Panc1 (cell line): ENCODE results near the gene CFAP45. TPM values are rescaled to one million over a fixed set of nuclear protein-coding genes. Genes with fewer than 3 reads are reported as not detected.

Experiments
- ATAC-seq: fragments of 200-7000 bp; cut with Tn5 transposase; 2 replicates; pipeline ENCODE4 v1.9.1; 2020; ENCODE audit warnings: mild to moderate bottlenecking, moderate library complexity
- BruUV-seq: library from RNA; stranded (reverse); fragments of 400-500 nt; replicated peaks from 2 replicates; lab custom pipeline; 2021; lab: Mats Ljungman, UMichigan
- CTCF ChIA-PET: fragments of 300-600 bp; sonication (Branson Sonifier 250); formaldehyde crosslinking; loops from one replicate; lab custom pipeline; 2022; ENCODE audit warnings: antibody characterized with exemption; lab: Charles Lee
- POLR2A ChIA-PET: fragments of 300-600 bp; sonication (Branson Sonifier 250); formaldehyde crosslinking; loops from one replicate; lab custom pipeline; 2022; ENCODE audit warnings: antibody characterized with exemption; lab: Charles Lee
- DNase-seq: peaks from one replicate; pipeline ENCODE4 v3.0.0-alpha.2; 2010; ENCODE audit warnings: low read depth, low spot score
- H3K27ac ChIP-seq: 2 replicates; pipeline ENCODE4 v1.5.1; 2011; ENCODE audit warnings: mild to moderate bottlenecking, low read length, inconsistent platforms
- H3K27me3 ChIP-seq: fragments of 200-500 bp; sonication (Bioruptor generic); 2 replicates; pipeline ENCODE4 v1.6.0; 2014; ENCODE audit warnings: low read length, inconsistent platforms; ENCODE audit not compliant: control insufficient read depth, insufficient read depth
- H3K36me3 ChIP-seq: fragments of 200-500 bp; sonication (Bioruptor generic); 2 replicates; pipeline ENCODE4 v1.5.1; 2014; ENCODE audit warnings: inconsistent platforms, mild to moderate bottlenecking, low read length, moderate library complexity; ENCODE audit not compliant: control insufficient read depth, insufficient read depth
- H3K4me1 ChIP-seq: 2 replicates; pipeline ENCODE4 v1.5.1; 2011; ENCODE audit warnings: inconsistent platforms, mild to moderate bottlenecking, low read length, moderate library complexity; ENCODE audit not compliant: control insufficient read depth, insufficient read depth
- H3K4me3 ChIP-seq, 2 experiments: 2 replicates each; pipeline ENCODE4 v1.5.1; 2011 to 2012; ENCODE audit warnings: low read depth in 2 of 2, low read length in 2 of 2, mild to moderate bottlenecking in 2 of 2, inconsistent platforms in 1 of 2, moderate library complexity in 1 of 2
- H3K9me3 ChIP-seq: fragments of 200-500 bp; sonication (Bioruptor generic); 2 replicates; pipeline ENCODE4 v1.5.1; 2014; ENCODE audit warnings: low read depth, mild to moderate bottlenecking, inconsistent platforms, low read length, moderate library complexity; ENCODE audit not compliant: control insufficient read depth, insufficient read depth
- POLR2AphosphoS5 ChIP-seq: IDR thresholded peaks from 2 replicates; pipeline ENCODE4 v1.6.1; 2012; ENCODE audit warnings: mild to moderate bottlenecking, low read depth, low read length, moderate library complexity
- SIN3A ChIP-seq: IDR thresholded peaks from 2 replicates; pipeline ENCODE4 v1.6.1; 2012; ENCODE audit warnings: low read depth, mild to moderate bottlenecking, low read length, moderate library complexity, borderline replicate concordance; ENCODE audit not compliant: insufficient read depth
- TCF7L2 ChIP-seq: IDR thresholded peaks from 2 replicates; pipeline ENCODE4 v1.6.1; 2011; ENCODE audit warnings: mild to moderate bottlenecking, low read depth, low read length, inconsistent platforms
- in situ Hi-C: cut with HindIII; loops from 2 replicates; pipeline ENCODE4 v1.10.0; 2016; ENCODE audit warnings: low sequenced_read_pairs, low pct_unique_long_range_greater_than_20kb
- intact Hi-C: fragments of 100-400 bp; cut with micrococcal nuclease; formaldehyde crosslinking; loops from one replicate; pipeline ENCODE4 v1.10.0; 2022; ENCODE audit not compliant: unreplicated experiment
- total RNA-seq: library from RNA; stranded (reverse); gene quantifications from one replicate; pipeline ENCODE4 v1.2.1, GENCODE V29; 2021; ENCODE audit not compliant: unreplicated experiment
- TF ChIP-seq, protein P1 (sequence below): fragments of 450-650 bp; IDR thresholded peaks from 2 replicates; pipeline ENCODE4 v1.5.1; 2017; ENCODE audit warnings: mild to moderate bottlenecking
- TF ChIP-seq, protein P2 (sequence below), 2 experiments: IDR thresholded peaks; 2 replicates each; pipeline ENCODE4 v1.6.1; 2011 to 2012; ENCODE audit warnings: low read depth in 2 of 2, control low read depth in 1 of 2, low read length in 1 of 2, mild to moderate bottlenecking in 1 of 2, moderate library complexity in 1 of 2; ENCODE audit not compliant: insufficient read depth in 1 of 2

CFAP45 gene
- total RNA-seq, 1 experiment from 2014 or later: 1.6 TPM

DNA sequence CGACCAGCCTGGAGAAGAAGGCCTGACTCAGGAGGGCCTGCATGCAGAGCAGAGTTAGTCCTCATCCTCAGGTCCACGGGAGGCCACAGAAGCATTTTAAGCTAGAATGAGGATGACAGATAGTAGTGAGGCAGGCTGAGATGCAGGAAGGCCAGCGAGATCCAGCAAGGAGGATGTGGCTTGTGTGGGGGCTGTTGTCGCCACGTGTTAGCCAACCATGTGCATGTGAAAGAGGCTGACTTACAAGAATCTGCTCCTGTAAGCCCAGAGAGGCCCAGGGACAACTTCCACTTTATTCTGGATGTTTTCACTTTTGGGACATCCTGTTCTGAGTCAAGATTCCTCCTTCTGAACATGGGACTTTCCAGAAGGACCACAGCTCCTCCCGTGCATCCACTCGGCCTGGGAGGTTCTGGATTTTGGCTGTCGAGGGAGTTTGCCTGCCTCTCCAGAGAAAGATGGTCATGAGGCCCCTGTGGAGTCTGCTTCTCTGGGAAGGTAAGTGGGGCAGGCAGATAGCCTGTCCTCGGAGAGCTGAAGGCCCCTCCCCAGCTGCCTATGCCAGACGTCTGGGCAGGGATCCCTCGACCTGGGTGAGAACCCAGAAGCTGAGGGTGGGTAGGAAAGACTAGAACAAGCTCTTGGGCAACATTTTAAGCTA, 73.4 kb downstream of the CFAP45 start, which contains the start of gene SLAMF8:
Gene SLAMF8, plus strand, starts transcription at position 433 of the 661 bp plus-strand sequence. Its CDS starts 26 bp downstream, at position 459.
- H3K4me1 ChIP-seq: no peaks in the 10 kb centered on the region
- DNase-seq (no peak), ATAC-seq (no peak)
- no TSS peak for BruUV-seq
- H3K4me3 ChIP-seq: no peak within 1 kb of the TSS
- ChIA-PET CTCF (no interaction called here), POLR2A (no interaction called here)
- peaks cover 3% of the 10 kb centered on the region; the same call in 1 of the 2 replicates for H3K27me3 ChIP-seq
- no peaks in the 10 kb centered on the region for H3K9me3 ChIP-seq
- H3K27ac ChIP-seq: no peak within 1 kb of the TSS
- in situ Hi-C loops (no loop called here), intact Hi-C loops (no loop called here)
- no peaks in the 10 kb centered on the region for H3K36me3 ChIP-seq
- TF ChIP-seq TCF7L2 (no peak), POLR2AphosphoS5 (no peak), SIN3A (no peak)
- TF ChIP-seq, protein P1, sequence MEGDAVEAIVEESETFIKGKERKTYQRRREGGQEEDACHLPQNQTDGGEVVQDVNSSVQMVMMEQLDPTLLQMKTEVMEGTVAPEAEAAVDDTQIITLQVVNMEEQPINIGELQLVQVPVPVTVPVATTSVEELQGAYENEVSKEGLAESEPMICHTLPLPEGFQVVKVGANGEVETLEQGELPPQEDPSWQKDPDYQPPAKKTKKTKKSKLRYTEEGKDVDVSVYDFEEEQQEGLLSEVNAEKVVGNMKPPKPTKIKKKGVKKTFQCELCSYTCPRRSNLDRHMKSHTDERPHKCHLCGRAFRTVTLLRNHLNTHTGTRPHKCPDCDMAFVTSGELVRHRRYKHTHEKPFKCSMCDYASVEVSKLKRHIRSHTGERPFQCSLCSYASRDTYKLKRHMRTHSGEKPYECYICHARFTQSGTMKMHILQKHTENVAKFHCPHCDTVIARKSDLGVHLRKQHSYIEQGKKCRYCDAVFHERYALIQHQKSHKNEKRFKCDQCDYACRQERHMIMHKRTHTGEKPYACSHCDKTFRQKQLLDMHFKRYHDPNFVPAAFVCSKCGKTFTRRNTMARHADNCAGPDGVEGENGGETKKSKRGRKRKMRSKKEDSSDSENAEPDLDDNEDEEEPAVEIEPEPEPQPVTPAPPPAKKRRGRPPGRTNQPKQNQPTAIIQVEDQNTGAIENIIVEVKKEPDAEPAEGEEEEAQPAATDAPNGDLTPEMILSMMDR: no peak
- TF ChIP-seq, protein P2, sequence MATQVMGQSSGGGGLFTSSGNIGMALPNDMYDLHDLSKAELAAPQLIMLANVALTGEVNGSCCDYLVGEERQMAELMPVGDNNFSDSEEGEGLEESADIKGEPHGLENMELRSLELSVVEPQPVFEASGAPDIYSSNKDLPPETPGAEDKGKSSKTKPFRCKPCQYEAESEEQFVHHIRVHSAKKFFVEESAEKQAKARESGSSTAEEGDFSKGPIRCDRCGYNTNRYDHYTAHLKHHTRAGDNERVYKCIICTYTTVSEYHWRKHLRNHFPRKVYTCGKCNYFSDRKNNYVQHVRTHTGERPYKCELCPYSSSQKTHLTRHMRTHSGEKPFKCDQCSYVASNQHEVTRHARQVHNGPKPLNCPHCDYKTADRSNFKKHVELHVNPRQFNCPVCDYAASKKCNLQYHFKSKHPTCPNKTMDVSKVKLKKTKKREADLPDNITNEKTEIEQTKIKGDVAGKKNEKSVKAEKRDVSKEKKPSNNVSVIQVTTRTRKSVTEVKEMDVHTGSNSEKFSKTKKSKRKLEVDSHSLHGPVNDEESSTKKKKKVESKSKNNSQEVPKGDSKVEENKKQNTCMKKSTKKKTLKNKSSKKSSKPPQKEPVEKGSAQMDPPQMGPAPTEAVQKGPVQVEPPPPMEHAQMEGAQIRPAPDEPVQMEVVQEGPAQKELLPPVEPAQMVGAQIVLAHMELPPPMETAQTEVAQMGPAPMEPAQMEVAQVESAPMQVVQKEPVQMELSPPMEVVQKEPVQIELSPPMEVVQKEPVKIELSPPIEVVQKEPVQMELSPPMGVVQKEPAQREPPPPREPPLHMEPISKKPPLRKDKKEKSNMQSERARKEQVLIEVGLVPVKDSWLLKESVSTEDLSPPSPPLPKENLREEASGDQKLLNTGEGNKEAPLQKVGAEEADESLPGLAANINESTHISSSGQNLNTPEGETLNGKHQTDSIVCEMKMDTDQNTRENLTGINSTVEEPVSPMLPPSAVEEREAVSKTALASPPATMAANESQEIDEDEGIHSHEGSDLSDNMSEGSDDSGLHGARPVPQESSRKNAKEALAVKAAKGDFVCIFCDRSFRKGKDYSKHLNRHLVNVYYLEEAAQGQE (IDR thresholded peaks at IDR 0.05; ENCODE audit: insufficient read depth in 1 of 2, low read depth in 2 of 2, low read length in 1 of 2): no peak

DNA sequence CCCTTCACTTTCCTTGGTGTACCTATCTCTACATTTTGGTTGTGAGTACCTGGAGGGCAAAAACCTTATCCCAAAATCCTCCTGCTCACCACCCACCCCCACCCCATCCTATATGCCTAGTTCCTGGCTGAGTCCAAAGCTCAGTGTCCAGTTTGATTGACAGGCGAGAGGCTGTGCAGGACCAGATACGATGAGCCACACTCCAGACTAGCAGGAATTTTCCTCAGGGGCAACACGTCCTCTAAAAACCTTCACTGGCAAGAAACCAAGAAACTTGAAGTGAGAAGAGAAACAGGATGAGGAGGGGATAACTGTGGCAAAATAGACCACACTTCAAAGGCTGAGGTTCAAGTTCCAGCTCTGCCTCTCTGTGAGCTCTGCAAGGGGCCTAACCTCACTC, 74.4 kb downstream of the CFAP45 start:
- H3K4me3 ChIP-seq: no peak overlapping the region
- no peaks in the 10 kb centered on the region for H3K4me1 ChIP-seq
- H3K36me3 ChIP-seq: no peaks in the 10 kb centered on the region
- POLR2A ChIA-PET: no interaction called here
- TF ChIP-seq, protein P1: no peak
- TF ChIP-seq, protein P2 (IDR thresholded peaks at IDR 0.05; ENCODE audit: insufficient read depth in 1 of 2, low read depth in 2 of 2, low read length in 1 of 2): no peak
- no peak for TF ChIP-seq POLR2AphosphoS5
- TF ChIP-seq SIN3A: no peak
- TF ChIP-seq TCF7L2: no peak
- in situ Hi-C loops (no loop called here), intact Hi-C loops (no loop called here)
- no peaks in the 10 kb centered on the region for H3K9me3 ChIP-seq
- H3K27me3 ChIP-seq: peaks cover 3% of the 10 kb centered on the region; the same call in 1 of the 2 replicates
- CTCF ChIA-PET: interaction anchor here (0.6 kb wide), 1 partner anchor 27 kb away, joined by 9 read pairs; no protein-coding TSS in a partner anchor
- no peak overlapping the region for H3K27ac ChIP-seq
- ATAC-seq (no peak), DNase-seq (no peak)
- BruUV-seq: no TSS peak
